Thymus (tissue), 11 donors: Measurements from ENCODE around the gene EEF2. TPM values are rescaled to one million over a fixed set of nuclear protein-coding genes. Genes with fewer than 3 reads are reported as not detected.

Experiments used
- DNase-seq, 9 donors: peaks; one replicate each; pipeline ENCODE4 v3.0.0-alpha.2; 2013; ENCODE audit warnings: low spot score in 9 of 9, low read depth in 6 of 9, missing footprints in 1 of 9
- H3K27ac ChIP-seq, 2 donors: one replicate each; pipeline ENCODE4 v1.5.1; 2013; ENCODE audit warnings: control low read depth in 1 of 2, low read depth in 1 of 2, low read length in 1 of 2, mild to moderate bottlenecking in 1 of 2, moderate library complexity in 1 of 2
- H3K27me3 ChIP-seq, 2 donors: one replicate each; pipeline ENCODE4 v1.5.1; 2013; ENCODE audit warnings: low read length in 1 of 2; ENCODE audit not compliant: control insufficient read depth in 2 of 2, insufficient read depth in 1 of 2
- H3K36me3 ChIP-seq, 2 donors: one replicate each; pipeline ENCODE4 v1.5.1; 2013; ENCODE audit warnings: low read length in 1 of 2, mild to moderate bottlenecking in 1 of 2, moderate library complexity in 1 of 2; ENCODE audit not compliant: control insufficient read depth in 2 of 2, insufficient read depth in 2 of 2
- H3K4me1 ChIP-seq, 2 donors: one replicate each; pipeline ENCODE4 v1.5.1; 2013; ENCODE audit warnings: low read length in 2 of 2; ENCODE audit not compliant: control insufficient read depth in 2 of 2, insufficient read depth in 2 of 2
- H3K4me3 ChIP-seq, 2 donors: one replicate each; pipeline ENCODE4 v1.5.1; 2013; ENCODE audit warnings: low read length in 2 of 2, control low read depth in 1 of 2, mild to moderate bottlenecking in 1 of 2
- H3K9me3 ChIP-seq, 2 donors: one replicate each; pipeline ENCODE4 v1.5.1; 2013; ENCODE audit warnings: low read length in 1 of 2, mild to moderate bottlenecking in 1 of 2; ENCODE audit not compliant: control insufficient read depth in 2 of 2, insufficient read depth in 1 of 2
- WGBS: extraction: QIAGEN DNeasy Blood & Tissue Kit; methylation state at CpG from one replicate; pipeline ENCODE4 v1.1.7; 2013; 5-methylcytosine and 5-hydroxymethylcytosine counted together
- polyA plus RNA-seq: library from polyadenylated mRNA; stranded (reverse); fragments of 200-250 nt; gene quantifications from one replicate; pipeline ENCODE4 v1.2.3, GENCODE V29; 2013
- total RNA-seq: library from RNA; stranded (reverse); fragments of 120-200 nt; gene quantifications from one replicate; pipeline ENCODE4 v1.2.4, GENCODE V29; 2013
- donor health status: healthy.

EEF2 gene
- total and polyA plus RNA-seq, 2 donors: 815 to 1,612 TPM

DNA sequence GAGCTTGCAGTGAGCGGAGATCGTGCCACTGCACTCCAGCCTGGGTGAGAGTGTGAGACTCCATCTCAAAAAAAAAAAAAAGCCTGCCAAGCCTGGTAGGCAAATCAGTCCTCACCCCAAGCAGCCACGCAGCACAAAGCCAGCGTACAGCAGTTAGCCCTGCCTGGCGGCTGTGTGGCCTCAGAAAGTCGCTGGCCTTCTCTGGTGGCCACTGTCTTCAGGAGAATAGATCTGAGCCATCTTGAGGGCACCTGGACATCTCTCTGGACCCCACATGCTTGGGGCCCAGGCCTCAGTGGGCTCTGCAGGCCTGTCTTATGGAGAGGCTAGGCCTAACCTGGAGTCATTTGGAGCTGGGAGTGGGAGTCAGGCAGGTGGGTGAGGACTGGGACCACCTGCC, 45.3 kb upstream of the EEF2 start:
- peaks cover 39 to 77% of the 10 kb centered on the region in 2 donors for H3K36me3 ChIP-seq
- WGBS: 97% methylated on average over 6 of the region's 6 CpGs
- H3K9me3 ChIP-seq: peaks cover under 1 to 3% of the 10 kb centered on the region in 2 donors
- H3K27ac ChIP-seq: no peak overlapping the region
- no peaks in the 10 kb centered on the region for H3K27me3 ChIP-seq
- no peak overlapping the region for H3K4me3 ChIP-seq
- no peaks in the 10 kb centered on the region for H3K4me1 ChIP-seq
- DNase-seq: no peak

DNA sequence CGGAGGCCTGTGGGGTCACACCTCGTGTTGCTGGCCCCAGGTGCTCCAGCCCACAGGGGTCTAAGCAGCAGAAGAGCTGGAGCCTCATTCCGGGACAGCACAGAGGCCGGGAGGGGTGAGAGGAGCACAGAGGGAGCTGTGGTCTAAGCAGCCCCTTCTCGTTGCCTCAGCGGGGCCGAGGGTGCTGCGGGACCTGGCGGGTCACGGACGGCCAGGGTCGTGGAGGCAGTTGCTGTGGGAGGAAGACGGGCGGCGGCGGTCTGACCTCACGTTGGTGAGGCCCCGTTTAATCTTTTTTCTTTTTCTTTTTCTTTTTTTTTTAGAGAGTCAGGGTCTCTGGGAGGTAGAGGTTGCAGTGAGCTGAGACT, 44.0 kb upstream of the EEF2 start:
- H3K27me3 ChIP-seq: no peaks in the 10 kb centered on the region
- H3K4me1 ChIP-seq: no peaks in the 10 kb centered on the region
- no peak overlapping the region for H3K27ac ChIP-seq
- WGBS: 97% methylated on average over 18 of the region's 18 CpGs
- no peak for DNase-seq
- no peaks in the 10 kb centered on the region for H3K9me3 ChIP-seq
- H3K4me3 ChIP-seq: no peak overlapping the region
- peaks cover 43 to 78% of the 10 kb centered on the region in 2 donors for H3K36me3 ChIP-seq

DNA sequence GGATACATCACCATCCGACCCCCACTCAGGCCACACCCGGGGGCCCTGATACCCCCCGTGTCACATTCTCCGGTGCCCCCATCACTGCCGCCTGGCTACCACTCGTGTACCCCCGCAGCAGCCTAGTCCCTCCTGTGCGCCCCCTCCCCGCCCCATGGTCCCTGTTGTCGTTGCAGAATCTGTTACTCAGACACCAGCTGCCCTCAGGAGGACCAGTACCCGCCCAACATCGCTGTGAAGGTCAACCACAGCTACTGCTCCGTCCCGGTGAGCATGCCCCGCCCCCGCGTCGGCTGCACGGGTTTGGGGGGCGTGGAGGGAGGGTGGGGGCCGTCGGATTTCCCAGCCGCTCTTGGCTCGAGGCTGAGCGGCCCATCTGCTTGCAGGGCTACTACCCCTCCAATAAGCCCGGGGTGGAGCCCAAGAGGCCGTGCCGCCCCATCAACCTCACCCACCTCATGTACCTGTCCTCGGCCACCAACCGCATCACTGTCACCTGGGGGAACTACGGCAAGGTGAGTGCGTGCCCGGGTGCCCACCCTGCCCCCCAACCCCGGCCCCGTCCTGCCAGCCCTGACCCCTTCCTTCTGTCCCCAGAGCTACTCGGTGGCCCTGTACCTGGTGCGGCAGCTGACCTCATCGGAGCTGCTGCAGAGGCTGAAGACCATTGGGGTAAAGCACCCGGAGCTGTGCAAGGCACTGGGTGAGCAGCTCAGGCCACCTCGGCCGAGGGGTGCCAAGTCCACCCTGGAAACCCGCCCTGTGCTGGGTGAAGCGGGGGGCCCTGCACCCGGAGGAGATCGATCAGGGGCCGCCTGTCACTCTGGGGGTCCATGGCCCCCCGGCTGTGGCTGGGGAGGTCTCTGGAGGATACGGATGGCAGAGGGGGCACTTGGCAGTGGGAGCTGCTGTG, 43.3 kb upstream of the EEF2 start:
- Histone ChIP-seq H3K27ac (no peak overlapping the region), H3K9me3 (no peaks in the 10 kb centered on the region), H3K36me3 (peaks cover 42 to 78% of the 10 kb centered on the region in 2 donors), H3K4me3 (no peak overlapping the region), H3K4me1 (no peaks in the 10 kb centered on the region), H3K27me3 (no peaks in the 10 kb centered on the region)
- WGBS: 96% methylated on average over 48 of the region's 48 CpGs
- DNase-seq: no peak

DNA sequence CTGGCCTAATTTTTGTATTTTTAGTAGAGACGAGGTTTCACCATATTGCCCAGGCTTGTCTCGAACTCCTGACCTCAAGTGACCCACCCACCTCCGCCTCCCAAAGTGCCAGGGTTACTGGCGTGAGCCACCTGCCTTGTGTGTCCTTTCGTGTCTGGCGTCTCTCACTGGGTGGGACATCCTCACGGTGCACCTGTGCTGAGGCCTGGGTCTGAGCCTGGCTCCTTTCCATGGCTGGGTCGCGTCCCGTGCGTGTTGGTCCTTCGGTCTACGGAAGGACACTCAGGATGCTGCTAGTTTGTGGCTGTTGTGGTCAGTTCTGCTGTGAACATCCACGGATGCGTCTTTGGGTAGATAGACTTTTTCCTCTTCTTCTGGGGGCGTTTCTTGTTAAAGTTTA, 41.9 kb upstream of the EEF2 start:
- no peak for DNase-seq
- WGBS: 97% methylated on average over 16 of the region's 16 CpGs
- peaks cover 33 to 69% of the 10 kb centered on the region in 2 donors for H3K36me3 ChIP-seq

DNA sequence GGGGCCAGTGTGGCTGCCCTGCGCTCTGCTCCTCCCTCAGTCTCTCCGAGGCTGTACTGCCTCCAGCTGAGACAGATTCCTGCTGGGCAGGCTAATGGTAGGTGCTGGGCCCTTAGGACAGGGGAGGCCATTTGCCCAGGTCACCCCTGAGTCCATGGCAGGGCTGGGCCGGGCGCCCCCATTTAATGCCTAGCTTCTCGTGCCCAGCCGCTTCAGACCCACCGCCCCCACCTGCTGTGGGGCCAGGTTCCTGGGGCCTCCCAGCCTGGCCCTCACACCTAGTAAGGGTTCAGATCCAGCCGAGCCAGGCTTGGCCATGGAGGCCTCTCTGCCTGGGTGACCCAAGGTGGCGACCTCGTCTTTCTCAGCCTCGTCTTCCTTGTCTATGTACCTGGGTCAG, 40.1 kb upstream of the EEF2 start:
- H3K27ac ChIP-seq: no peak overlapping the region
- H3K36me3 ChIP-seq: peaks cover 41 to 62% of the 10 kb centered on the region in 2 donors
- H3K9me3 ChIP-seq: peaks cover 0 to 10% of the 10 kb centered on the region in 2 donors
- no peaks in the 10 kb centered on the region for H3K27me3 ChIP-seq
- DNase-seq: no peak
- WGBS: 74% methylated on average over 11 of the region's 11 CpGs
- H3K4me1 ChIP-seq: no peaks in the 10 kb centered on the region
- H3K4me3 ChIP-seq: no peak overlapping the region

More for the DNA sequence above, 41.9 kb upstream of the EEF2 start:
- no peak overlapping the region for H3K27ac ChIP-seq
- H3K27me3 ChIP-seq: no peaks in the 10 kb centered on the region
- H3K4me3 ChIP-seq: no peak overlapping the region
- H3K9me3 ChIP-seq: peaks cover 0 to 6% of the 10 kb centered on the region in 2 donors
- H3K4me1 ChIP-seq: no peaks in the 10 kb centered on the region

DNA sequence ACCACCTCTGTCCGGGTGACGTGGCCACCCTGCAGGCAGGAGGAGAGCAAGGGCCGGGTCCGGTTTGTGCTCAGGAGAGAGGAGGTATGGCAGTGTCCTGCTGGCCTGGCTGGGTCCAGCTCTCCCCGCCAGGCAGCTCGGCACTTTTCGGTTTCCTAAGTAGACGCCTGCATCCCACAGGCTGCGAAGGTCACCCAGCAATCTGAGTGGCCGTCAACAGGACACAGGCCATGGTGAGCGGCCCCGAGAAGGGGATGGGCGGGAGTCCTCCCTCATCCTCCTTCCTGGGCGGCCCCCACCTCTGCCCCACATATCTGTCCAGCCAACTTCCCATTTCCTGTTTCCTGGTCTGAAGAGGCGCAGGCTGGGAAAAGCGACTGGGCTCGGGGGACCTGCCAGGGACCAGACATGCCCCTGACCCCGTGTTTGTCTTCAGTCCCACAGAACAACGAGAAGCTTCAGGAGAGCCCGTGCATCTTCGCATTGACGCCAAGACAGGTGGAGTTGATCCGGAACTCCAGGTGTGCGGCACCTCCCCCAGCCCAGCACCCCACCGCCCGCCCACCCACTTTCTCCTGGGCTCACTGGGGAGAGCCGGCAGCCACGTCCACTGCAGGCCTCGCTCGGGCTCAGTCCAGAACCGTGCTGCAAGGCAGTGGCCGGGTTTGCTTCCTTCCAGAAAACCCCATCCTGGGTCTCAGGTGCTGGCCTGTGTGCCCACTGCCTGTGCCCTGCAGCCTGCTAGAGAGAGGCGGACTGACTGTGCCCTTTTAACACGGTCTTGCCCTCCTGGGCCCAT, 38.5 kb upstream of the EEF2 start:
- Histone ChIP-seq H3K36me3 (peaks cover 33 to 62% of the 10 kb centered on the region in 2 donors), H3K27ac (no peak overlapping the region), H3K9me3 (peaks cover 0 to 10% of the 10 kb centered on the region in 2 donors), H3K27me3 (no peaks in the 10 kb centered on the region), H3K4me1 (no peaks in the 10 kb centered on the region), H3K4me3 (no peak overlapping the region)
- 94% methylated on average over 34 of the region's 34 CpGs for WGBS
- DNase-seq: no peak

DNA sequence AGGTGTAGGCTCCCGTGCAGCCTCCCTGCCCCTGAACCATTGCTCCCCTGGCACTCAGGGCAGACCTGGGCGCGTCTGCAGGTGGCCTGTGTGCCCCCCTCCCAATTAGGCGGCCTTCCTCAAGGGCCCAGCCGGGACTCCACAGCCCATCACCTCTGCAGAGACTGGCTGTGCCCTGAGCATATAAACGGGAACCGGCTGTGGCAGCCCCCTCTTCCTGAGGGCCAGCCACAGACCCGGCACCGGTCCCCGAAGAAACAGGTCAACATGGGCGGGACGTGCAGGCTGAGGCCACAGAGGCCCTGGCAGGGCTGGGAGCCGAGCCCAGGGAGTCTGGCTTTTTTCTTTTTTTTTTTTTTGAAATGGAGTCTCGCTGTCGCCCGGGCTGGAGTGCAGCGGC, 34.3 kb upstream of the EEF2 start:
- no peaks in the 10 kb centered on the region for H3K4me1 ChIP-seq
- peaks cover 0 to 10% of the 10 kb centered on the region in 2 donors for H3K9me3 ChIP-seq
- H3K27me3 ChIP-seq: no peaks in the 10 kb centered on the region
- peaks cover 39 to 62% of the 10 kb centered on the region in 2 donors for H3K36me3 ChIP-seq
- H3K4me3 ChIP-seq: no peak overlapping the region
- DNase-seq: no peak
- 75% methylated on average over 17 of the region's 17 CpGs for WGBS
- H3K27ac ChIP-seq: no peak overlapping the region

DNA sequence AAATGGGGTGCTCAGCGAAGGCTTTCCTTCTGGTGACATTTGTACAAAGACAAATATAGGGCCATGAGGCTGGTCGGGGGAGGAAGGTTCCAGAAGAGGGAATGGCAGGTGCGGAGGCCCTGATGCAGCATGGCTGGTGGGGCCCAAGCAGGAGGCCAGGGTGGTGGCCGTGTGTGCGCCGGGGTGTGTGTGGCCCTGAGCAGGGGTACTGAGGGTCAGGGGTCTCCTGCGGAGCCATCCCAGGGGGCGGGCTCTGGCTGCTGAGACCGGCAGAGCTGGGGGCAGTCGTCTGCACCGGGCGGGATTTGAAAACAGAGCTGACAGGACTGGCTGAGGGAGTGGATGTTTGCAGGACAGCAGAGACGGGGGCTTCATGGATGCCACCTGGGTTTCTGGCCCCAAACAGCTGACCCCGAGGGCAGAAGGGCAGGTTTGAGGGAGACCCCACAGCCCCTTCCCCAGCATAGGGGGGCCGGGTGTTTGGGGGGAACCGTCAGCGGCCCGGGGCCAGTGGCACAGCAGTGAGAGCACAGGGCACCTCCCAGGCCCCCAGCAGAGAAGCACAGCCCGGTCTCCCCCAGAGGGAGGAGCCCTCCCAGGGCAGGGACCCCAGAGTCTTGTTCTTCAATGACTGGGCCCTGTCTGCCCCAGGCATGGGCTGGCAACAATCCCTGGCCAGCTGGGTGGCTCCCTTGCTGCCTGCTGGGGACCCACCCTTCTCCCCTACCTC, 33.7 kb upstream of the EEF2 start:
- no peak overlapping the region for H3K27ac ChIP-seq
- H3K27me3 ChIP-seq: no peaks in the 10 kb centered on the region
- H3K9me3 ChIP-seq: peaks cover 0 to 10% of the 10 kb centered on the region in 2 donors
- no peaks in the 10 kb centered on the region for H3K4me1 ChIP-seq
- WGBS: 97% methylated on average over 19 of the region's 19 CpGs
- H3K36me3 ChIP-seq: peaks cover 40 to 62% of the 10 kb centered on the region in 2 donors
- no peak for DNase-seq
- H3K4me3 ChIP-seq: no peak overlapping the region
